Stimulated activated CD8-positive, alpha-beta memory T cell treated with anti-CD3 and anti-CD28 coated beads, Interleukin-4, amount 100 ng/mL, for 48 hours (primary cell): ENCODE data around the gene ROR1.

Source experiments
- DNase-seq: peaks from one replicate; pipeline ENCODE4 v3.0.0-alpha.2; 2020

The ROR1 gene

GRCh38 chr1:63861052-63861691 is 87.4 kb downstream of the ROR1 start:
- DNase-seq: no peak

- DNase-seq: no peak
Observed at GRCh38 chr1:63863145-63863544, 89.3 kb downstream of the ROR1 start.

GRCh38 chr1:63864224-63864641 is 90.4 kb downstream of the ROR1 start:
- DNase-seq: no peak

DNA sequence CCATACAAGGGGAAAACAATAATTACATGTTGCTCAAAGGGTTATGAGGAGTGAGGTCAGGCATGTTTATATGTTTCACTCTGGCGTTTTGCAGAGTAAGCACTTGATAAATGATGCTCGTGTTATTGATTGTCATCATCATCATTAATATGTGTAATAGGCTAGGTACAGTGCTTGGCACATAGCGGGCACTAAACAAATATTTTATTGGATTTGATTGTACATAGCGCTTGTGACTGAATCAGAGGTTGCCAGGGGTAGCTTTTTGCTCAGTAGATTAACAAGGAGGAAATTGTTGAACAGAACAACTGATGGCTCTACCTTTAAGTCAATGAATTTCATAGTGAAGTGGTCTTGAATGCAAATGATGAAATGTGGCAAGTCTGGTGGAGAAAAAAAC is 91.7 kb downstream of the ROR1 start:
- no peak for DNase-seq

DNA sequence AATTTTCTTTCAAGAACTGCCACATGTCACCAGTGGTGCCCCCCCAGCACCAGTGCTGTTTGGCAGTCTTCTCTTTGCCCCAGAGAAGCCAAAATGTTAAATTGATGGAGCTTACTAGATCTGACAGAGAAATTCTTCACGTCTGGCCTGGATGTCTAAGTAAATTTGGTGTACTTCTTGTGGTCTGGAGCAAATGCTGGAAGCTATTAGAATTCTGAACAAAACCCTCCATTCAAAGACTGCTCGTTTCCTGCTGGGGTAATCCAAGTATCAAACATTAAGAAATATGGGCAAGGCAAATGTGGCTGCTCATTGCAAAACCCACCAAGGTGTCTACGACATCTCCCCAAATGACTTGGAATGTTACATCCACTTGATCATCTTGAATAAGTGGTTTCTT is 92.3 kb downstream of the ROR1 start:
- DNase-seq: no peak

GRCh38 chr1:63867429-63868176 is 93.8 kb downstream of the ROR1 start:
- no peak for DNase-seq

DNA sequence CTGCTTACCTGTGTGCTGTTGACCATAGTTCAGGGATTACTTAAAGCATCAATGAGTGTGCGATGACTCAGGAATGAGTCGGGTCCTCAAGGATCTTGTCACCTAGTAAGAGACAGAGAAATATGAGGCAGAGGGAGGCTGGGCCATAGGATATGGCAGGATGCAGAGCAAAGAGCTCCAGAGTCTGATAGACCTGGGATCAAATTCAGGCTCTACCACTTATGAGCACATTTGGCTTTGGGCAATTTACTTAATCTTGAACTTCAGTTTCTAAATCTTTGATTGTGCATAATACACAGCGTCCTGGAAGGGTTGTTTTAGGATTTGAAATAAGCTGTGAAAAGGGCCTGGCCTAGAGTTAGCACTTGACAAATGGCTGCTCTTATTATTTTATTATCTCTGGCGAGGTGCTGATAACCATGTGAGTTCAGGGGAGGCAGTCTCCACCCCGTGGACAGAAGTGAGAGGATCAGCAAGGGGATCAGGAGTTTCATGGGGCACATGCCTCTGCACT is 94.5 kb downstream of the ROR1 start:
- DNase-seq: no peak

DNA sequence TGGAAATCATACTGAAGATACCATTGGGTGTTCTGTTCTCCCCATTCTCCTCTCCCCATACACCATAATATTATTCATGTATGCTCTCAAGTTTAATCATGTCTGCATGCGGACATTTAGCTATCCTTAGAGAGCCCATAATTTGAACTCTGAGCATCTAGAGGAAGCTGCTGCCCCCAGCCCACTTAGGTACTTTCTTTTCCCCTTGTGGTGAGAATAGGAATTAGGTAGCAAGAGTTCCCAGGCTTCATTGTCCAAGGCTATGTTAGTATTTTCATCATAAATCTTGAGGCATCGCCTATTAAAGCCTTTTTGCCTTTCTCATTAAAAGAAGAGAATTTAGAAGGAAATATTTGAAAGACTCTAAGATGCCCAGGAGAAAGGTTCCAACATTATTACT is 96.3 kb downstream of the ROR1 start:
- no peak for DNase-seq

GRCh38 chr1:63871463-63871862 is 97.6 kb downstream of the ROR1 start:
- DNase-seq: no peak

DNA sequence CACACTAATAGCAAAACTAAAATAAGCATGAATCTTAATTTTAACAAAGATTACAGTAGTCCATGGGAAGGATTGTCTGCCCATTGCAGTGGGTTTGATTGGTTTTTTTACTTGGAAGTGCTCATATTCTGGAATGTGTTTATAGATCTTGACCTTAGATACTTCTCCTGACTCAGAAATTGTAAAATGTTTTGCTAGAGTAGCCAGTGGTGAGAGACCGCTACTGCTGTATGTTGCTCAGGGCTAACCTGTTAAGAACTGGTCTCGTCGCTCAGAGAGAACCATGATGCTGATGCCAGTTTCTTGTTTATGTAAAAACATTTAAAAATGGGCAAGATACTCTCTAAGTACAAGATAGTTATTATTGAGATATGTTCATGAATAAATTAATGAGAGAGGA is 99.9 kb downstream of the ROR1 start:
- DNase-seq: no peak

DNA sequence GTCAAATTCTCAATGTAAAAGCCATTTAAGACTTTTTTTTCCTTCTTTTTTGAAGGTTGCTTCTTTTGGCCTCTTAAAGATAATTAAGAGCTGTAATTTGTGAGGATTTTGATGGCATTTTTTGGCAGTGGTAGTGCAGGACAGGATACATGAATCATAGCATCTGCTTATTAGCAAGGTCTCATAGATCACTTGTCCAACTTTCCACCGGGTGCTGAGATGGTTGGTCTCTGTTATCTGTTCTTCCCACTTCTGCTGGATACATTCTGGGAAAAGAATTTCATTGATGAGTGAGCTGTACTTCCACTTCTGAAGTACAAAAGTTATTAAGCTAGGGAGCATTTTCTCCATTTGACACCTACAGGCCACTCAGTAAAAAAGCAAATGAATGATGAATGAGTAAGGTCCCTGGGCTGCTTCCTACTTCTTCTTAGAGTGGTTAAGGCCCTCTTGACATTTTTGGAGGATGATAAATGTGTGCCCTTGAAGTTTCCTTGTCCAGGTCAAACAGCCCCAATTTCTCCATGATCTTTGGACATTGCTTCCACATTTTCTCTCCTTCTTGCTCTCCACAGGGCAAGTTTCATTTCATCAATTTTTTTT is 100.6 kb downstream of the ROR1 start:
- no peak for DNase-seq

- DNase-seq: no peak
Observed at GRCh38 chr1:63875636-63876035, 101.8 kb downstream of the ROR1 start.

GRCh38 chr1:63877021-63877767 is 103.4 kb downstream of the ROR1 start:
- no peak for DNase-seq

DNA sequence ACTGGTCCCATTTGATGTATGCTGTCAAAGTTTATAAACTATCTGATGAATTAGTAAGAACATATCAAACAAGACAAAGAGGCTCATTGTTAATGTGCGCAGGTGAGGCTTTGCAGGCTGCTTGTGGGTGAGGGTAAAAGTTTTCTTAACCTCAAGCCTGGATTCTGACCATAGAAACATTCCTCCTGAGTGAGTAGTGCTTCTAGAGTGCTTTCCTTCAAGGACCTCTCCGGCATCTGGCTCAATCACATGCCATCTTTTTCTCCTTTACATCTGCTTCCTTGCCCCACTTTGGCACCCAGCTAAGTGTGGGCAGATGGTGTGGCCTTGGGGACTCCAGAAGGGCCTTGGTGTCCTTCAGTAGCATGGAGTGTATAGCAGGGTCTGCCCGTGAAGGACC is 104.0 kb downstream of the ROR1 start:
- no peak for DNase-seq

DNA sequence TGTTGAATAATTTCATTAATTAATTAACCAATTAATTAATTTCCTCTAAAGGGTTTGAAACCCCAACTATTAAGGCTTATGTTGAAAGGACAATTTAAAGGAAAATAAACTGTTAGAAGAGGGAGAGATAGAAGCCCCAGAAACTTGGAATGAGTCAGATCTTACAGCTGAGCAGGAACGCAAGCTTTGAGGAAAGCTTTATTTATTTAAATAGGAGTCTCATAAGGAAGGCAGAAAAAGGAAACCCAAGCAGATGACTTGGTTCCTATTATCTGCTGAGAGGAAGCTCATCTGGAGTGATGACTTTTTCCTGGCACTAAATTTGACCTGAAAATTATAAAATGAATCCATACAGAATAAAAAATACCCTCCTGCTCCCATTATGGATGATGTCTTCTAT is 105.1 kb downstream of the ROR1 start:
- DNase-seq: no peak

- no peak for DNase-seq
Observed at GRCh38 chr1:63880958-63881576, 107.2 kb downstream of the ROR1 start.

- no peak for DNase-seq
Observed at GRCh38 chr1:63882048-63882704, 108.4 kb downstream of the ROR1 start.

DNA sequence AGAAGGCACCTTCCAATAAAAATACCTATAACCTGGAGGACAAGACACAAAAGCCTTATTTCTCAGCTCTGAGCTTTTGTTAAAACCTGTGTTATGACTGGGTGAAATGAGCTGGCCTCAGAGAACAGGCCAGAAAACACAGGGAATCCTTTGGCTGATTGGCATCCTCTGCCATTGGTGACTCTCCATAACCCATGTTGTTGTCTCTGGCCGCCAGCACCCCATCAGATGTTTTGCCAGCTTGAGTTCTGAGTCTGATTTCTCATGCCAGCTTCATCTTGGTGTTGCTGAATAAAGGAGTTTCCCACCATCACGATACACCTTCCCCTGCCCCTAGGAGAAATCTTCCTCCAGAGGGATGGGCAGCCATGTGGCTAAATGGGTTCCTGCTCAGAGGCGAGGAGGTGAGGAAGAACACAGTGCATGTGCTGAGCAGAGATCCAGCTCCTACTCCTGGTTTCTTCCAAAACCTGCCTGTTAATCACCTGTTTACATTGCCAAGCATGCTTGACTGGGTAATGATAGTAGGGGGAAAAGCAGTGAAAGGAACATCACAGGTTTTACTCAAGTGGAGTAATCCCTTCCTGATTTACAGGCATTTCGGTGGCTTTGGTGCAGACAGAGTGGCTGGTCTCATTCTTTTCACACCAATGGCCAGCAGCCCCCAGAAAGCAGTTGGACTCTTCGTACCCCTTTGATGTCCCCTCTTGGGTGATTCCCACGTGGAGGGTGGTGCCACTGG is 109.8 kb downstream of the ROR1 start:
- no peak for DNase-seq

DNA sequence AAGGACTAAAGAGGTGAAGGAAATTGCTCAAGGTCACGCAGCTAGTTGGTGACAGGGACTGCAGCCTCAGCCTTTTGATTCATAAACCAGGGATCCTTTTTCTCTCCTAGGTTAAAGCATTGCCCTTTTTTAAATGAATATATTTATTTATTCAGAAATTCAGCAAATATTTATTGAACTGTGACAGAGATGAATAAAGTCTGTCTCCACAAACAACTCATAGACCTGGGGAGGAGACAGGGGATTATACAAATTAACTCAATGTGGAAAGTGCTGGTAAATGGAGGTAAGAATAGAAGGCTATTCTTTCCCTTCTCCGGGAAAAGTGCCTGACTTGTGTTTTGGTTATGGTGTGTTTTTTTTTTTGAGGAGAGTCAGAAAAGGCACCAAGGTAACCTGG is 110.7 kb downstream of the ROR1 start:
- DNase-seq: no peak

DNA sequence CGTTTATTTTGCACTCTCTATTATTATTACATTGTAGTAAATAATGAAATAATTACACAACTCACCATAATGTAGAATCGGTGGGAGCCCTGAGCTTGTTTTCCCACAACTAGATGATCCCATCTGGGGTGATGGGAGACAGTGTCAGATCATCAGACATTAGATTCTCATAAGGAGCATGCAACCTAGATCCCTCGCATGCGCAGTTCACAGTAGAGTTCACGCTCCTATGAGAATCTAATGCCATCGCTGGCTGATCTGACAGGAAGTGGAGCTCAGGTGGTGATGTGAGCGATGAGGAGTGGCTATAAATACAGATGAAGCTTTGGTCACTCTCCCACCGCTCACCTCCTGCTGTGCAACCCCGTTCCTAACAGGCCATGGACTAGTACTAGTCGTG is 112.1 kb downstream of the ROR1 start:
- DNase-seq: no peak

GRCh38 chr1:63886340-63886739 is 112.5 kb downstream of the ROR1 start:
- no peak for DNase-seq

- DNase-seq: no peak
Observed at GRCh38 chr1:63887809-63888208, 114.0 kb downstream of the ROR1 start.
